HEK293T (cell line): Measurements from ENCODE around the gene C10orf105.

Experiments
- ARNT ChIP-seq: fragments of 450-650 bp; IDR thresholded peaks from 2 replicates; pipeline ENCODE4 v1.6.1; 2017; ENCODE audit warnings: mild to moderate bottlenecking
- TARDBP ChIP-seq: fragments of 450-650 bp; IDR thresholded peaks from 2 replicates; pipeline ENCODE4 v1.6.1; 2016
- ZNF384 ChIP-seq: fragments of 450-650 bp; IDR thresholded peaks from 2 replicates; pipeline ENCODE4 v1.6.1; 2016

- TF ChIP-seq ARNT (no peak), TARDBP (no peak), ZNF384 (no peak)
Measured at GRCh38 chr10:71687077-71687476, 32.5 kb downstream of the C10orf105 start.
